NCI-H2227 (cell line): ENCODE results near the gene WNT8A.

Source experiments
- DNase-seq: peaks from one replicate; lab custom pipeline; 2025; ENCODE audit not compliant: unreplicated experiment; lab: John Stamatoyannopoulos, UW

The WNT8A gene

GRCh38 chr5:138091685-138092084, 7.9 kb downstream of the WNT8A start:
- DNase-seq, result no peak

GRCh38 chr5:138092301-138092700, 8.5 kb downstream of the WNT8A start:
- no peak for DNase-seq

GRCh38 chr5:138093036-138093435, 9.2 kb downstream of the WNT8A start:
- DNase-seq, result no peak

- no peak for DNase-seq
These were observed 11.5 kb downstream of the WNT8A start for GRCh38 chr5:138095100-138095907.

GRCh38 chr5:138096363-138096762, 12.5 kb downstream of the WNT8A start:
- no peak for DNase-seq

GRCh38 chr5:138096997-138097828, 13.4 kb downstream of the WNT8A start:
- DNase-seq, result no peak

- DNase-seq, result peak; percentile 24
These were observed 18.9 kb downstream of the WNT8A start for GRCh38 chr5:138102454-138103318.

- DNase-seq, result peak; percentile 24
These were observed 19.4 kb downstream of the WNT8A start for GRCh38 chr5:138103319-138103637.

GRCh38 chr5:138105709-138106108, 21.9 kb downstream of the WNT8A start:
- DNase-seq, result no peak

- DNase-seq, result no peak
These were observed 23.4 kb downstream of the WNT8A start for GRCh38 chr5:138107213-138107612.

- DNase-seq, result no peak
These were observed 25.8 kb downstream of the WNT8A start for GRCh38 chr5:138109463-138110265.

GRCh38 chr5:138110266-138110963, 26.6 kb downstream of the WNT8A start:
- peak; percentile 16 for DNase-seq

GRCh38 chr5:138111181-138111580, 27.3 kb downstream of the WNT8A start:
- DNase-seq, result no peak

GRCh38 chr5:138111937-138112336, 28.1 kb downstream of the WNT8A start:
- DNase-seq, result no peak

- DNase-seq, result no peak
These were observed 31.4 kb downstream of the WNT8A start for GRCh38 chr5:138115254-138115653.

GRCh38 chr5:138128334-138128733, 44.5 kb downstream of the WNT8A start:
- no peak for DNase-seq

- DNase-seq, result no peak
These were observed 45.5 kb downstream of the WNT8A start for GRCh38 chr5:138129347-138129746.

- DNase-seq, result no peak
These were observed 48.7 kb downstream of the WNT8A start for GRCh38 chr5:138132543-138132942.

- peak; percentile 75 for DNase-seq
These were observed 55.3 kb downstream of the WNT8A start, which contains the start of gene NME5 for GRCh38 chr5:138138949-138139780. Gene NME5, minus strand, starts transcription at chr5:138139428. Its CDS starts 648 bp downstream, at chr5:138138780.
